Measurements from ENCODE around the gene DLG2. TPM values are rescaled to one million over a fixed set of nuclear protein-coding genes. Genes with fewer than 3 reads are reported as not detected.

DLG2 gene
- total and polyA plus RNA-seq, 3 experiments from 2014 or later: 0.81 to 1.5 (median 1.3) TPM

DNA sequence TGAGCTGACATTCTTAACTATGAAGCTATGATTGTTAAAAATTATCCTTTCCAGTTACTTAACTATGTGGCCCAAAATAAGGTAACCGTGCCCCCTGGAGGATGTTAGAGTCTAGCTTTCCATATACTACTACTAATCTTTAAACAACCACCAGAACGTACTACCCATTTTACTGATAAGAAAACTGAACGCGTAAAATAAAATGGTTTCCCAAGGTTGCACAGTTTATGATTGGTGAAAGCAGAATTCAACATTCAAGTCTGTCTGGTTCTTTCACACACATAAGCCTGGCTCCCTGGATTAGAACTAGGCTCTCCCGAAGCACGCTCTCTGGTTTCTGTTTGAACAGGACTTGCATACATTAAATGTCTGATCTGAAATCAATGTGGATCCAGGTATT, 1903.1 kb downstream of the DLG2 start:
- DNase-seq: no peak
- peak overlapping the region; percentile 27 to 75 (median 60) for H3K4me3 Mint-ChIP-seq
- H3K27ac ChIP-seq (ENCODE audit: low read depth, low read length): no peak overlapping the region

DNA sequence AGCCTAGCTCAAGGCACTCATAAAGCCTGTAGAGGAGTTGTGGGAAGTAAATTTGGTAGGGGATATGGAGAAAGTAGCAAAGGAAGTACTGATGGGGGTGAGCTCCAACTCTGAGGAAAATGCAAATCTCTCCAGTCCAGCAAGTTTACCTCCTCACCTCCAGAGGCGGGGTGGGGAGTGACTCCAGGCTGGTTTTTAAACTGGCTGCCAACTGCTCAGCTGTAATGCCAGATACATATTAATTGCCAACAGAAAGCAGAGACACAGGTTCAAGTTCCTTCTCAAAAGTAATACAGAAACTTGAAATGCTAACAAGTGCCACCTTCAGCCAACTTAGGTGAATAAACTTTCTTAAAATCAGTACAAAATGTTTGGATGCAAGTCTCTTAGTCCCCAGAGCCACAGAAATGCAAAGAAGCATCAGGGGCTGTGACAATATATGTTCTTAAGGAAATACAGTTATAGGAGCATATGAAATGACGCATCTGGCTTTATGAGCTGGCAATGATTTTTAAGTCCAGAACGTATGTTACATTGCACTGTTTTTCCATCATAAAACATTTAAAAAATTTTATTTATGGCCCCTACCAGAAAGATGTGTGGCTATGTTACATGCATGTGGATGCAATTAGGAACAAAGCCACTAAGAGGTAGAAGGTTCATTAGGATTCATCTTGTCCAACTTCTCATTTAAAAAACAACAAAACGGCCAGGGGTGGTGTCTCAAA, 1904.6 kb downstream of the DLG2 start:
- H3K27me3 Mint-ChIP-seq: peaks cover 0 to 2% of the 10 kb centered on the region in 2 donors
- peaks cover 0 to 16% (median 8%) of the 10 kb centered on the region in 3 donors for H3K4me1 Mint-ChIP-seq
- H3K4me1 ChIP-seq (ENCODE audit: insufficient read depth, low read length): no peaks in the 10 kb centered on the region
- no peaks in the 10 kb centered on the region for H3K36me3 Mint-ChIP-seq
- H3K9me3 ChIP-seq (ENCODE audit: low read length): no peaks in the 10 kb centered on the region
- no peaks in the 10 kb centered on the region for H3K27me3 ChIP-seq (ENCODE audit: insufficient read depth, low read length, poor library complexity, severe bottlenecking)
- CTCF ChIA-PET: no interaction called here
- H3K36me3 ChIP-seq (ENCODE audit: insufficient read depth, low read length): no peaks in the 10 kb centered on the region
- H3K4me3 ChIP-seq (ENCODE audit: low read length): no peak overlapping the region
- POLR2A ChIA-PET: no interaction called here
- no peak overlapping the region for H3K27ac Mint-ChIP-seq
- peak overlapping the region in 2 of 7 donors; percentile 5 to 36 for H3K4me3 Mint-ChIP-seq
- no peaks in the 10 kb centered on the region for H3K9me3 Mint-ChIP-seq
- DNase-seq: no peak
- no peak overlapping the region for H3K27ac ChIP-seq (ENCODE audit: low read depth, low read length)

More for the DNA sequence above, 1903.1 kb downstream of the DLG2 start:
- peaks cover 0 to 16% (median 8%) of the 10 kb centered on the region in 3 donors for H3K4me1 Mint-ChIP-seq
- no peak overlapping the region for H3K4me3 ChIP-seq (ENCODE audit: low read length)
- peaks cover 0 to 1% of the 10 kb centered on the region in 2 donors for H3K27me3 Mint-ChIP-seq
- H3K9me3 Mint-ChIP-seq: no peaks in the 10 kb centered on the region
- peak overlapping the region in 1 of 8 donors; percentile 83 for H3K27ac Mint-ChIP-seq
- H3K9me3 ChIP-seq (ENCODE audit: low read length): no peaks in the 10 kb centered on the region
- ChIA-PET POLR2A (no interaction called here), CTCF (no interaction called here)
- no peaks in the 10 kb centered on the region for H3K36me3 ChIP-seq (ENCODE audit: insufficient read depth, low read length)
- H3K4me1 ChIP-seq (ENCODE audit: insufficient read depth, low read length): no peaks in the 10 kb centered on the region
- no peaks in the 10 kb centered on the region for H3K27me3 ChIP-seq (ENCODE audit: insufficient read depth, low read length, poor library complexity, severe bottlenecking)
- H3K36me3 Mint-ChIP-seq: no peaks in the 10 kb centered on the region

DNA sequence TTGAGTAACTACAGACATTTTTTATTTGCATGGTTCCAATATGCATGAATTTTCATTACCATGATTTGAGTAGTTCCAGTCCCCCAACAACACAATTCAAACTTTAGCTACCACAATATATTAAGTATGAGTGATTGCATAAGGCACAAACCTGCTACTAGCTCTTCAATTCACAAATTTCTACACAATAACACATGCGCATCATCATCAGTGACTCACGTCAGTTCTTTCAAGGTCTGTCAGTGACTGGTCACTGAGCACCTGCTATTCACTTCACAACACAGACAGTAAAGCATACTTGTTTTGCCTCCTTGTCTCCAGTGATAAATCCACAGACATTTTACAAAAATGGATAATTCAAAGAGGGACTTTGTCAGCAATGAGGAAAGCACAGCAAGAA, 1905.9 kb downstream of the DLG2 start:
- no peak overlapping the region for H3K4me3 ChIP-seq (ENCODE audit: low read length)
- no peak overlapping the region for H3K27ac ChIP-seq (ENCODE audit: low read depth, low read length)
- no peak overlapping the region for H3K4me3 Mint-ChIP-seq
- no peaks in the 10 kb centered on the region for H3K9me3 Mint-ChIP-seq
- no peaks in the 10 kb centered on the region for H3K36me3 ChIP-seq (ENCODE audit: insufficient read depth, low read length)
- no peaks in the 10 kb centered on the region for H3K9me3 ChIP-seq (ENCODE audit: low read length)
- peaks cover 0 to 16% (median 8%) of the 10 kb centered on the region in 3 donors for H3K4me1 Mint-ChIP-seq
- ChIA-PET POLR2A (no interaction called here), CTCF (no interaction called here)
- no peak for DNase-seq
- H3K27ac Mint-ChIP-seq: no peak overlapping the region
- no peaks in the 10 kb centered on the region for H3K27me3 ChIP-seq (ENCODE audit: insufficient read depth, low read length, poor library complexity, severe bottlenecking)
- no peaks in the 10 kb centered on the region for H3K36me3 Mint-ChIP-seq
- no peaks in the 10 kb centered on the region for H3K4me1 ChIP-seq (ENCODE audit: insufficient read depth, low read length)
- peaks cover 0 to 4% of the 10 kb centered on the region in 2 donors for H3K27me3 Mint-ChIP-seq

DNA sequence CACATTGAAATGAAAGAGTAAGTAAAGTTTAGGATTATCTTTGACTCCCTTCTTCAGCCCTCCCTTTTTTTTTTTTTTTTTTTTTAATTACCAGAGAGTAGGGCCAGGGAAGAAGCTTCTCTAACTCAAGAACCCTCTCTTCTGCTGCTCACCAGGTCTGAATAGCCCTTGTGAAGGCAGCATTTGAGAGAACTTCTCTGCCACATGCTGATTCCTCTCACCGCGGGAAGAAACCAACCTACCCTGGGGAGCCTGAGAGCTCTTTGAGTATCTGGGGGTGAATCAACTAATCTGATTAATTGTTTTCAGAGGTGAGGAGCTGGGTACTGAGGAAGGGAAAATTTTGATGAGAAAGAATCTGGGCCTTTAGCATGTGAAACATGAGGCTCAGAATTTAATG, 1906.5 kb downstream of the DLG2 start:
- Histone ChIP-seq H3K27me3 (ENCODE audit: insufficient read depth, low read length, poor library complexity, severe bottlenecking) (no peaks in the 10 kb centered on the region), H3K4me1 (ENCODE audit: insufficient read depth, low read length) (no peaks in the 10 kb centered on the region), H3K9me3 (ENCODE audit: low read length) (no peaks in the 10 kb centered on the region), H3K4me3 (ENCODE audit: low read length) (no peak overlapping the region), H3K27ac (ENCODE audit: low read depth, low read length) (no peak overlapping the region), H3K36me3 (ENCODE audit: insufficient read depth, low read length) (no peaks in the 10 kb centered on the region)
- H3K4me3 Mint-ChIP-seq: no peak overlapping the region
- ChIA-PET CTCF (no interaction called here), POLR2A (no interaction called here)
- no peaks in the 10 kb centered on the region for H3K36me3 Mint-ChIP-seq
- no peaks in the 10 kb centered on the region for H3K9me3 Mint-ChIP-seq
- H3K27me3 Mint-ChIP-seq: peaks cover 0 to 4% of the 10 kb centered on the region in 2 donors
- H3K4me1 Mint-ChIP-seq: peaks cover 0 to 16% (median 8%) of the 10 kb centered on the region in 3 donors
- H3K27ac Mint-ChIP-seq: no peak overlapping the region
- no peak for DNase-seq

DNA sequence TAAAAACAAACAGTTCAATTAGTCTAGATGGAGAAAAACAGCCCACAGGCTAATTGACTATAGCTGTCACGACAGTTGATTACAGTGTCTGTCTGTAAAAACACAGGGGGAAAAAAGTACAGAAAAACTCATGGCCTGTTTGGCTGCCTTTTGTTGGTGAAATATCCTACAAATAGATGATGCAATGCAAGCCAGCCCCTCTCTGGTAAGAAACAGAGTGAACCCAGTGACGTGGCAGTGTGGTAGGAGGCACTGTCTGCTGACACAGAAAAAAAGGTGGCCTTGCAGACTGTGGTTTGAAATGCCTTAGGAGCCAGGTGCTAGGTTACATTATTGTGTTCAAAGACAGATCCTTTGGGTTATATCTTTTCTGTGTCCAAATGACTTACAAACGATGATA, 1909.6 kb downstream of the DLG2 start:
- Histone ChIP-seq H3K36me3 (ENCODE audit: insufficient read depth, low read length) (no peaks in the 10 kb centered on the region), H3K4me1 (ENCODE audit: insufficient read depth, low read length) (no peaks in the 10 kb centered on the region), H3K27me3 (ENCODE audit: insufficient read depth, low read length, poor library complexity, severe bottlenecking) (no peaks in the 10 kb centered on the region), H3K27ac (ENCODE audit: low read depth, low read length) (no peak overlapping the region), H3K9me3 (ENCODE audit: low read length) (no peaks in the 10 kb centered on the region), H3K4me3 (ENCODE audit: low read length) (no peak overlapping the region)
- Mint-ChIP-seq H3K36me3 (no peaks in the 10 kb centered on the region), H3K9me3 (peaks cover 0 to 2% (median 0%) of the 10 kb centered on the region in 5 donors), H3K4me1 (no peaks in the 10 kb centered on the region), H3K27me3 (peaks cover 0 to 4% of the 10 kb centered on the region in 2 donors), H3K4me3 (no peak overlapping the region), H3K27ac (no peak overlapping the region)
- ChIA-PET POLR2A (no interaction called here), CTCF (no interaction called here)
- no peak for DNase-seq

DNA sequence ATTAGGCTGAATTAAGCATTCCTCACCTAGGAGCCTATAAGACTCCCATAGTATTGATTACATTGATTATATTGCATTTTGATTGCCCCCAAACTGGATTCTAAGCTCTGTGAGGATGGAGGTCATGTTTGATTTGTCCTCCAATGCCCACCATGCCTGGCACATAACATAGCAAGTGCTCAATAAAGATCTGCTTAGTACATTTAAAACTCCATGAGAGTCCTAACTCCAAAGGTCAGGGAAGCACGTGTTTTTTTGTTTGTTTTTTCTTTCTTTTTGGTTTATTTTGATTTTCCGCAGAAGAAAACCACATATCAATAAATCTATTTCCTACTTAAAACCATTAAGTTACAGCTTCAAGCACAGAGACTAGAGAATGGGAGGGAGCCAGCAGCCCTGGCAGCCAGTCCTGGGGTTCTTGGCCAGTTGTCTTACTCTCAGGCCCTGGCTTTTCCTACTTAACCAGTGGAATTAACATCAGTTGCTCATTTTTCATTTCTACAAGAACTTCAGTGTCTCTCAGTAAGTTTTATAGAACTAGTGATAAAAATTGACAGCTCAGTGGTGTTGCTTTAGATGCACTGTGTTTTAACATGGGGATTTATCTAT, 1911.1 kb downstream of the DLG2 start:
- Mint-ChIP-seq H3K27me3 (peaks cover 0 to 4% of the 10 kb centered on the region in 2 donors), H3K9me3 (peaks cover 0 to 2% (median 0%) of the 10 kb centered on the region in 5 donors), H3K27ac (peak overlapping the region in 1 of 8 donors; percentile 1), H3K4me3 (no peak overlapping the region), H3K36me3 (no peaks in the 10 kb centered on the region), H3K4me1 (no peaks in the 10 kb centered on the region)
- H3K36me3 ChIP-seq (ENCODE audit: insufficient read depth, low read length): no peaks in the 10 kb centered on the region
- H3K27me3 ChIP-seq (ENCODE audit: insufficient read depth, low read length, poor library complexity, severe bottlenecking): no peaks in the 10 kb centered on the region
- H3K4me1 ChIP-seq (ENCODE audit: insufficient read depth, low read length): no peaks in the 10 kb centered on the region
- DNase-seq: no peak
- H3K9me3 ChIP-seq (ENCODE audit: low read length): no peaks in the 10 kb centered on the region
- POLR2A ChIA-PET: no interaction called here
- CTCF ChIA-PET: no interaction called here
- no peak overlapping the region for H3K4me3 ChIP-seq (ENCODE audit: low read length)
- no peak overlapping the region for H3K27ac ChIP-seq (ENCODE audit: low read depth, low read length)

DNA sequence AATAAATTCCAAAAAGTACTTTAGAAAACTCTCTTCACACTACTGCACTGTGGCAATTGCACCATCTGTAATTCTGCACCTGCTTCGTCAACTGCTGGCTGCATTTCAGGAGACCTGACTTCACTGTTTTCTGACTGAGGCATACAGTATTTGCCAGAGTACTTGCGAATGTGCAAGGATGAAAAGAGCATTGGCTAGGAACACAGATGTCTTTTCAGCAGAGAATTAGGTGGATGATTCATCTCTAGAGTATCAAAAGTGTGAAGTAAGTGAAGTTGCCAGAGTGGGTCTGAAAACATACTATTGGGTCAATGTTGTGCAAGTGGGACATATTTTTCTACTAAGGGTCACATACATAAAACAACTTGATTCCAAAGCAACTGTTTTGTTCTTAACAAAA, 1913.4 kb downstream of the DLG2 start:
- no peak overlapping the region for H3K4me3 ChIP-seq (ENCODE audit: low read length)
- ChIA-PET POLR2A (no interaction called here), CTCF (no interaction called here)
- H3K4me1 ChIP-seq (ENCODE audit: insufficient read depth, low read length): no peaks in the 10 kb centered on the region
- Mint-ChIP-seq H3K4me1 (no peaks in the 10 kb centered on the region), H3K4me3 (no peak overlapping the region), H3K9me3 (peaks cover 0 to 2% (median 0%) of the 10 kb centered on the region in 5 donors), H3K27me3 (peaks cover 0 to 4% of the 10 kb centered on the region in 2 donors), H3K27ac (no peak overlapping the region), H3K36me3 (no peaks in the 10 kb centered on the region)
- no peak for DNase-seq
- H3K9me3 ChIP-seq (ENCODE audit: low read length): no peaks in the 10 kb centered on the region
- no peaks in the 10 kb centered on the region for H3K27me3 ChIP-seq (ENCODE audit: insufficient read depth, low read length, poor library complexity, severe bottlenecking)
- no peaks in the 10 kb centered on the region for H3K36me3 ChIP-seq (ENCODE audit: insufficient read depth, low read length)
- no peak overlapping the region for H3K27ac ChIP-seq (ENCODE audit: low read depth, low read length)

DNA sequence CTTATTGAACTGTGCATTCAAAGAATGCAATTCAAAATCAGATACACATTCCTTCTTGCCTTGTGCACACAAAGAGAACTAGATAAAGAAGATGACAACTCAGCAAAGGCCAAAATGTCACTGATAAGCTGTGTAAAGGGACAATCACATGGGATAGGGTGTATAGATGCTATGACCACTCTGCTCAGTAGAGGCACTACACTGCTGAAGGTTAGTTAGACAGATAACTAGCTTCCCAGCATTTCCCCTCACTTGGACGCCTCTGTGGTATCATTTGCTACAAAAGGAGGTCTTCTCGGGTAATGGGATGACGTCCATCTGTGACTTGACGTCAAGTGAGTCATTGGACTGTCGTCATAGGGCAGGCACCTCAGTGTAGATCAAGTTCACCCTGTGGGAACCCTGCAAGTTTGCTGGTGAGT, 1916.0 kb downstream of the DLG2 start:
- no peaks in the 10 kb centered on the region for H3K27me3 Mint-ChIP-seq
- Histone ChIP-seq H3K36me3 (ENCODE audit: insufficient read depth, low read length) (no peaks in the 10 kb centered on the region), H3K27me3 (ENCODE audit: insufficient read depth, low read length, poor library complexity, severe bottlenecking) (no peaks in the 10 kb centered on the region), H3K4me3 (ENCODE audit: low read length) (no peak overlapping the region), H3K27ac (ENCODE audit: low read depth, low read length) (no peak overlapping the region), H3K9me3 (ENCODE audit: low read length) (no peaks in the 10 kb centered on the region), H3K4me1 (ENCODE audit: insufficient read depth, low read length) (no peaks in the 10 kb centered on the region)
- ChIA-PET POLR2A (no interaction called here), CTCF (no interaction called here)
- DNase-seq: no peak
- no peaks in the 10 kb centered on the region for H3K36me3 Mint-ChIP-seq
- peaks cover 0 to 2% (median 0%) of the 10 kb centered on the region in 5 donors for H3K9me3 Mint-ChIP-seq
- H3K27ac Mint-ChIP-seq: no peak overlapping the region
- H3K4me3 Mint-ChIP-seq: no peak overlapping the region
- no peaks in the 10 kb centered on the region for H3K4me1 Mint-ChIP-seq
